IMR-90 (cell line): ENCODE results near the gene NATD1. TPM values are rescaled to one million over a fixed set of nuclear protein-coding genes. Genes with fewer than 3 reads are reported as not detected.

Experiments used
- ATAC-seq: fragments of 200-7000 bp; cut with Tn5 transposase; 2 replicates; pipeline ENCODE4 v1.9.1; 2020; ENCODE audit warnings: low read depth, mild to moderate bottlenecking, moderate library complexity
- BruUV-seq: library from RNA; stranded (reverse); fragments of 400-500 nt; replicated peaks from 2 replicates; lab custom pipeline; 2021; lab: Mats Ljungman, UMichigan
- CTCF ChIA-PET: fragments of 300-600 bp; formaldehyde crosslinking; extraction: SDS; loops from one replicate; lab custom pipeline; 2021; ENCODE audit warnings: antibody characterized with exemption; lab: Yijun Ruan, JAX
- POLR2A ChIA-PET: fragments of 300-600 bp; sonication (Branson Sonifier 250); formaldehyde crosslinking; loops from one replicate; lab custom pipeline; 2022; ENCODE audit warnings: antibody characterized with exemption; ENCODE audit not compliant: unreplicated experiment; lab: Charles Lee
- DNase-seq: peaks from one replicate; pipeline ENCODE4 v3.0.0; 2013
- H2AFZ ChIP-seq: replicated peaks from 2 replicates; pipeline ENCODE3; 2013; ENCODE audit warnings: low read length, mild to moderate bottlenecking; ENCODE audit not compliant: poor library complexity
- H2AK5ac ChIP-seq: 2 replicates; pipeline ENCODE4 v1.6.1; 2013; ENCODE audit warnings: low read depth, low read length, inconsistent platforms
- H2AK9ac ChIP-seq: replicated peaks from 2 replicates; pipeline ENCODE3; 2013; ENCODE audit warnings: mild to moderate bottlenecking, low read depth, low read length, moderate library complexity; ENCODE audit not compliant: poor library complexity
- H2BK120ac ChIP-seq: 2 replicates; pipeline ENCODE4 v1.6.1; 2013; ENCODE audit warnings: low read depth, low read length, inconsistent platforms
- H2BK15ac ChIP-seq: 3 replicates; pipeline ENCODE4 v1.6.1; 2013; ENCODE audit warnings: low read depth, low read length, inconsistent platforms
- H2BK20ac ChIP-seq: 2 replicates; pipeline ENCODE4 v1.6.1; 2013; ENCODE audit warnings: low read depth, mild to moderate bottlenecking, inconsistent platforms, low read length, moderate library complexity
- H2BK5ac ChIP-seq: 2 replicates; pipeline ENCODE4 v1.6.1; 2013; ENCODE audit warnings: mild to moderate bottlenecking, low read depth, low read length, inconsistent platforms; ENCODE audit not compliant: poor library complexity, severe bottlenecking
- H3K14ac ChIP-seq: replicated peaks from 2 replicates; pipeline ENCODE4 v1.6.1; 2013; ENCODE audit warnings: low read depth, low read length, inconsistent platforms
- H3K18ac ChIP-seq: 2 replicates; pipeline ENCODE4 v1.6.1; 2013; ENCODE audit warnings: low read depth, low read length, control low read depth
- H3K23ac ChIP-seq: 2 replicates; pipeline ENCODE4 v1.6.1; 2013; ENCODE audit warnings: low read depth, low read length, inconsistent platforms
- H3K27ac ChIP-seq: 2 replicates; pipeline ENCODE4 v1.5.1; 2013; ENCODE audit warnings: mild to moderate bottlenecking, control low read depth, low read length; ENCODE audit not compliant: insufficient read depth
- H3K27me3 ChIP-seq: 2 replicates; pipeline ENCODE4 v1.6.1; 2013; ENCODE audit warnings: low read length; ENCODE audit not compliant: control insufficient read depth, insufficient read depth
- H3K36me3 ChIP-seq: 2 replicates; pipeline ENCODE4 v1.6.1; 2013; ENCODE audit warnings: low read length, mixed read lengths; ENCODE audit not compliant: control insufficient read depth, insufficient read depth
- H3K4ac ChIP-seq: 2 replicates; pipeline ENCODE4 v1.6.1; 2013; ENCODE audit warnings: low read depth, low read length, inconsistent platforms
- H3K4me1 ChIP-seq: 2 replicates; pipeline ENCODE4 v1.6.1; 2013; ENCODE audit warnings: low read length, mixed read lengths; ENCODE audit not compliant: control insufficient read depth, insufficient read depth
- H3K4me2 ChIP-seq: 2 replicates; pipeline ENCODE4 v1.6.1; 2013; ENCODE audit warnings: low read depth, mild to moderate bottlenecking, control low read depth, low read length, moderate library complexity
- H3K4me3 ChIP-seq: 2 replicates; pipeline ENCODE4 v1.5.1; 2013; ENCODE audit warnings: low read depth, mild to moderate bottlenecking, control low read depth, low read length, moderate library complexity; ENCODE audit not compliant: insufficient read depth
- H3K56ac ChIP-seq: 2 replicates; pipeline ENCODE4 v1.6.1; 2013; ENCODE audit warnings: low read length, inconsistent platforms; ENCODE audit not compliant: insufficient read depth; ENCODE audit errors: extremely low read depth
- H3K79me1 ChIP-seq, 2 experiments: 2 replicates each; pipeline ENCODE4 v1.6.1; 2013; ENCODE audit warnings: low read length in 2 of 2, inconsistent platforms in 1 of 2, low read depth in 1 of 2
- H3K9ac ChIP-seq: 2 replicates; pipeline ENCODE4 v1.6.1; 2013; ENCODE audit warnings: low read depth, low read length, control low read depth
- H3K9me1 ChIP-seq: 2 replicates; pipeline ENCODE4 v1.6.1; 2013; ENCODE audit warnings: low read length, inconsistent platforms; ENCODE audit not compliant: insufficient read depth
- H3K9me3 ChIP-seq: 2 replicates; pipeline ENCODE4 v1.6.1; 2013; ENCODE audit warnings: low read length; ENCODE audit not compliant: control insufficient read depth, insufficient read depth
- H4K20me1 ChIP-seq: 2 replicates; pipeline ENCODE4 v1.6.1; 2013; ENCODE audit warnings: low read length, inconsistent platforms; ENCODE audit not compliant: insufficient read depth
- H4K5ac ChIP-seq: 2 replicates; pipeline ENCODE4 v1.6.1; 2013; ENCODE audit warnings: mild to moderate bottlenecking, low read depth, low read length, control low read depth
- H4K8ac ChIP-seq, 2 experiments: 2 replicates each; pipeline ENCODE4 v1.6.1; 2013; ENCODE audit warnings: low read depth in 2 of 2, low read length in 2 of 2, control low read depth in 1 of 2, inconsistent platforms in 1 of 2
- H4K91ac ChIP-seq: 2 replicates; pipeline ENCODE4 v1.6.1; 2013; ENCODE audit warnings: low read depth, low read length, inconsistent platforms; ENCODE audit not compliant: insufficient read depth
- BHLHE40 ChIP-seq: fragments of 150-350 bp; IDR thresholded peaks from 2 replicates; pipeline ENCODE4 v1.6.1; 2016; ENCODE audit warnings: mild to moderate bottlenecking, low read depth, low read length
- CEBPB ChIP-seq: IDR thresholded peaks from 2 replicates; pipeline ENCODE4 v1.6.1; 2012; ENCODE audit warnings: low read depth, low read length, improper control_type of control experiment
- ELK1 ChIP-seq: fragments of 150-350 bp; IDR thresholded peaks from 2 replicates; pipeline ENCODE4 v1.6.1; 2016; ENCODE audit warnings: low read depth, mild to moderate bottlenecking, low read length, moderate library complexity, borderline replicate concordance
- POLR2A ChIP-seq: IDR thresholded peaks from 2 replicates; pipeline ENCODE4 v1.6.1; 2012; ENCODE audit warnings: mild to moderate bottlenecking, low read depth, low read length
- RCOR1 ChIP-seq: IDR thresholded peaks from 2 replicates; pipeline ENCODE4 v1.6.1; 2012; ENCODE audit warnings: mild to moderate bottlenecking, low read length, improper control_type of control experiment; ENCODE audit not compliant: insufficient replicate concordance
- RFX5 ChIP-seq: IDR thresholded peaks from 2 replicates; pipeline ENCODE4 v1.8.0; 2012; ENCODE audit warnings: low read depth, mild to moderate bottlenecking, low read length, moderate library complexity
- WGBS, 2 experiments: methylation state at CpG; one replicate each; pipeline versions ENCODE4 v1.1.5 to v1.1.7; 2013; ENCODE audit warnings: missing lambda C conversion rate in 2 of 2; ENCODE audit not compliant: insufficient read length in 1 of 2; ENCODE audit errors: extremely low coverage in 2 of 2; 5-methylcytosine and 5-hydroxymethylcytosine counted together
- dilution Hi-C: fragments of 300-500 bp; cut with HindIII; formaldehyde crosslinking; loops from one replicate; pipeline ENCODE4 v1.14.3; 2018; ENCODE audit warnings: low sequenced_read_pairs; ENCODE audit not compliant: unreplicated experiment
- in situ Hi-C: fragments of 300-500 bp; cut with MboI; formaldehyde crosslinking; loops from 3 replicates; pipeline ENCODE4 v1.14.3; 2019; ENCODE audit warnings: low sequenced_read_pairs, inconsistent platforms, mixed read lengths
- intact Hi-C: fragments of 100-400 bp; cut with micrococcal nuclease; formaldehyde crosslinking; loops from 2 replicates; pipeline ENCODE4 v1.10.0; 2022
- polyA plus RNA-seq, 3 experiments: library from polyadenylated mRNA; depleted of rRNA; stranded (reverse); fragments of >200 nt; gene quantifications; 2 replicates each; pipeline ENCODE4 v1.2.3, GENCODE V29; 2012; ENCODE audit warnings: low replicate concordance in 1 of 3
- total RNA-seq: library from RNA; depleted of rRNA; stranded (reverse); fragments of >200 nt; gene quantifications from 2 replicates; pipeline ENCODE4 v1.2.3, GENCODE V29; 2012

Gene NATD1
- total and polyA plus RNA-seq, 2 of the 4 experiments (the other 2 are of a cell fraction): 0.90 to 4.3 TPM

DNA sequence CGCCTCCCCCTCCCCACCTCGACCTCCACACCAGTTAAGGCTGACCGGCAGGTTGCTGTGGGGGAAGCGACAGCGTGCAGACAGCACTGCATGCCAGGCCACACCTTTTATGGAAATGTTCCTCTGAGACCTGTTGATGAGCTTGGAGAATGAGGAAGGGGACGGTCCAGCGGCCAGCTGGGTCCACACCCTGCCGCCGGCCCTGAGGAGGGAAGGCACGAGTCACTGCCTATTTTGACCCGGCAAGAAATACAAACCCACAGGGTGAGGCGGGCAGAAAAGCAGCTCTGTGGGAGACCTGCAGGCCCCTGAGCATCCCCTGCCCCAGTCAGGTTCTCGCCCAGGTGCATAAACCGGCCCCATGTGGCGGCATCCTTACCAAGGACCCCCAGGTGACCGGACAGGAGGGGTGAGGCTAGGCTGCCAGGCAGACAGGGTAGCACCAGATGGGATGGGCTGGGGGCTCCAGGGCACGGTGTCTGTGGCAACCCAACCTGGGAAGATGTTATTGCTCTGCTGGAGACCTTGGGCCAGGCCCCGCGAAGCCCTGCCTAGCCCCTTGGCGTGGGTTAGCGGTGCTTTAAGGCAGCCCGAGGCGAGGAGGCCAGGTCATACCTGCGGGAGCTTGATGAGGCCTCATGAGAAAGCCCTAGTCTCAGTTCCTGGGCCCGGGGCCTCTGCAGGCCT is 12.7 kb downstream of the NATD1 start:
- H2AFZ ChIP-seq: no peak overlapping the region
- WGBS, 2 experiments: 75% methylated on average over 7 of the region's 25 CpGs; no CpG with 5 or more reads in 1 of the 2 experiments
- no peak overlapping the region for H2BK15ac ChIP-seq
- no peak overlapping the region for H3K27ac ChIP-seq
- H3K9ac ChIP-seq: no peak overlapping the region
- H4K91ac ChIP-seq: no peak overlapping the region
- dilution Hi-C loops (no loop called here), in situ Hi-C loops (no loop called here), intact Hi-C loops (no loop called here)
- ChIA-PET POLR2A (no interaction called here), CTCF (interaction anchor here (0.5 to 0.7 kb wide), 3 partner anchors 45 to 162 kb away, joined by 3 to 7 read pairs (median 4); no protein-coding TSS in a partner anchor)
- no peaks in the 10 kb centered on the region for H3K27me3 ChIP-seq
- no TSS peak for BruUV-seq
- H3K4ac ChIP-seq: no peak overlapping the region
- 0 out of 2 replicates have a peak, but pooled peaks cover 1% of the 10 kb centered on the region for H3K4me1 ChIP-seq
- no peak overlapping the region for H2BK120ac ChIP-seq
- H3K9me1 ChIP-seq: no peaks in the 10 kb centered on the region
- H4K20me1 ChIP-seq: no peaks in the 10 kb centered on the region; the same call in 1 of the 2 replicates
- no peak overlapping the region for H3K4me3 ChIP-seq
- H2BK20ac ChIP-seq: no peak overlapping the region
- no peak overlapping the region for H3K23ac ChIP-seq
- no peak overlapping the region for H3K14ac ChIP-seq
- no peak overlapping the region for H4K5ac ChIP-seq
- no peak overlapping the region for H4K8ac ChIP-seq
- ATAC-seq (no peak), DNase-seq (no peak)
- H3K36me3 ChIP-seq: peaks cover 7% of the 10 kb centered on the region; the same call in 1 of the 2 replicates
- H3K79me1 ChIP-seq: no peaks in the 10 kb centered on the region
- TF ChIP-seq RCOR1 (no peak), RFX5 (no peak), BHLHE40 (no peak), POLR2A (no peak), CEBPB (no peak), ELK1 (no peak)
- peak overlapping the region; percentile 81 for H2AK9ac ChIP-seq
- H3K56ac ChIP-seq: no peak overlapping the region
- no peak overlapping the region for H3K4me2 ChIP-seq
- H2AK5ac ChIP-seq: no peak overlapping the region
- H3K9me3 ChIP-seq: no peaks in the 10 kb centered on the region
- H3K18ac ChIP-seq: no peak overlapping the region
- no peak overlapping the region for H2BK5ac ChIP-seq
